GM19240 (cell line): ENCODE data around the gene TMEM174.

Source experiments
- DNase-seq: peaks from one replicate; pipeline ENCODE4 v3.0.0; 2011; ENCODE audit warnings: low spot score; ENCODE audit not compliant: insufficient read length

Gene TMEM174

DNA sequence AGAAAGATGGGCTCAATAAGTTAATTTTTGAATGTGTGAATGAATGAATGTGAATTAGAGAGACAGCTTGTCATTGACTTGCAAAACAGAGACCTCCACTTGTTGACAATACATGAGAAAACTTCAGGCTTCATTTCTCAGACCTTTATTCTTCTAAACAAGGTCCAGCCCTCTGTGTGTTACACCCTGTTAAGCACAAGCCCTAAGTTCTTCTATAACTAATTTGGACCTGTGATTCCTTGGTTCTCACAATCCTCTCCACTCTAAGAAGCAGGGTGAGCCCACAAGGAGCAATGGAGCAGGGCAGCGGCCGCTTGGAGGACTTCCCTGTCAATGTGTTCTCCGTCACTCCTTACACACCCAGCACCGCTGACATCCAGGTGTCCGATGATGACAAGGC is at the start of gene TMEM174:
Gene TMEM174 (plus strand): TSS at position 243 of the 400 bp plus-strand sequence. CDS start 51 bp downstream, at position 294.
- no peak for DNase-seq

DNA sequence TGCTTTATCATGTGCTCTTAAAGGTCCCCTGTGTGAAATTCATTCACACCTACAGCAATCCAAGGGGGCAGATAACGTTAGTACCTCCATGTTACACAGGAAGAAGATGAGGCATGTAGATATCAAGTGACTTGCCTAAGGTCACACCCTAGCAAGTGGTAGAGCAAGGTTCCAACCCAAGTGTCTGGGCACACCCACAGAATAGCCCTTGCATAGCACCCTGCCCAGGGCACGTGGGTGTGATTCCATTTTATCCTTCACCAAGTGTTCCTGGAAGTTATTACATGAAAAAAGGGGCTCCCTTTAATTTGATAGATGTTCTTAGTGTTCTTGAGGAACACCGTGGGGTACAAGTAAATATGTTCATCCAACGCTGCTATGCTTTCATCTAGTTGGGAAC is 47.7 kb upstream of the TMEM174 start:
- no peak for DNase-seq

GRCh38 chr5:73126381-73126780 is 46.6 kb upstream of the TMEM174 start:
- DNase-seq = no peak

- no peak for DNase-seq
These were observed 46.0 kb upstream of the TMEM174 start for GRCh38 chr5:73126957-73127356.

- DNase-seq = no peak
These were observed 43.9 kb upstream of the TMEM174 start for GRCh38 chr5:73129143-73129542.

GRCh38 chr5:73130811-73131210 is 42.2 kb upstream of the TMEM174 start:
- no peak for DNase-seq

GRCh38 chr5:73131711-73132425 is 41.1 kb upstream of the TMEM174 start:
- no peak for DNase-seq

DNA sequence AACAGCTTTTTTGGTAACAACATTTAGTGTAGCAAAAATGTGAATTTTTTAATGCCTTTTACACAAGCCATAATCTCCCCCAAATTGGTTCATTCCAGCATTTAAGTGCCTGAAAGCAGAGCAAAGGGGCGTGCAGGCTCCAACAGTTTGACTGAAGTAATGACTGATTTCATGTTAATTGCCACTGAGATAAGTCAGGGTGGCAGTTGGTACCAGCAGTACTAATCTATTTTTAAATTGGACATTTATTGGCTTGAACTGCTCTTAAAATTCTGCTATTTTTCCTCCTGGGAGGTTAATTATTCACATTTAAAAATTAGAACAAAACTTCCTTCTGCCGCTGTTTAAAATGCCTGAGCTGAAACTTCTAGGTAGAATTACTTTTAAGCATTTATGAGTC is 40.2 kb upstream of the TMEM174 start:
- no peak for DNase-seq

- DNase-seq = no peak
These were observed 38.0 kb upstream of the TMEM174 start for GRCh38 chr5:73135021-73135420.

DNA sequence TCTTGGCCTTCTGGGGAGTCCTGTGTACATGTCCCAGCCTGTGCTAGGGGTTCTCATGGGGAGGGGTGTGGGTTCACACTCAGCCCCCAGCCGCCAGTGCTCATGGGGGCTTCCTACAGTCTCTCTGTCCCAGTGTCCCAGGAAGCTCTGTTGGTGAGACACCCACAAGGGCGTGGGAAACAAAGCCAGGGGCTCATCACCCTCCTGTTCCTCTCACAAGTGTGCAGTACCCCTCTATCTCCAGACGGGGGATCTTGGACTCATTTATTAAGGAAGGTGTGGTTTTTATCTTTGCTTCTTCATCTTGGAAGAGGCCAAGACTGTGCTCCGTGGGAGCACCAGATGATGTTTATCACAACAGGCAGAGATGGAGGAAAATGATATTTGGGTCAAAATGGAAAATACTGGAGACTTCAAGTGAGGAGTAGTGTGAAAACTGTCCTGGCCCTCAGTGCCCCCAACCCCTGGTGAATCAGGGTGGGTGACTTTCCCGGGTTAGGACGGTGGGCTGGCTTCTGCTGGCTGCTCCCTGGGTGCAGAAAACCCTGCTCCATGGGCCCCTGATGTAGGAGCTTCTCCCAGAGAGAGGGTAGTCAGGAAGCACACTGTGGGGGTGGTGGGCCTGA is 37.5 kb upstream of the TMEM174 start:
- no peak for DNase-seq

GRCh38 chr5:73136055-73136562 is 36.9 kb upstream of the TMEM174 start:
- DNase-seq = no peak

- DNase-seq = no peak
These were observed 35.1 kb upstream of the TMEM174 start for GRCh38 chr5:73137563-73138530.

DNA sequence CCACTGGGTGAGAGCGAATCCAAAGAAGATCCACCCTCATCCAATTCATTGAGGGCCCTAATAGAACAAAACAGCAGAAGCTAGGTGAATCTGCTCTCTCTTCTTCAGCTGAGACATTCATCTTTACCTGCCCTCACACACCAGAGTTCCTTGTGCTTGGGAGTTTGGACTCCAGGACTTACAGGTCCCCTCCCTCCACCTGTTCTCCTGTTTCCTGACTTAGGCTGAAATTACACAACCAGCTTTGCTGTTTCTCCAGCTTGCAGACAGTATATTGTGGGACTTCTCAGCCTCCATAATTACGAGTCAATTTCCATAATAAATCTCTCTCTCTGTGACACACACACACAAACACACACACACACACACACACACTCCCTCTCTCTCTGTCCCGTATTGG is 33.5 kb upstream of the TMEM174 start:
- no peak for DNase-seq

DNA sequence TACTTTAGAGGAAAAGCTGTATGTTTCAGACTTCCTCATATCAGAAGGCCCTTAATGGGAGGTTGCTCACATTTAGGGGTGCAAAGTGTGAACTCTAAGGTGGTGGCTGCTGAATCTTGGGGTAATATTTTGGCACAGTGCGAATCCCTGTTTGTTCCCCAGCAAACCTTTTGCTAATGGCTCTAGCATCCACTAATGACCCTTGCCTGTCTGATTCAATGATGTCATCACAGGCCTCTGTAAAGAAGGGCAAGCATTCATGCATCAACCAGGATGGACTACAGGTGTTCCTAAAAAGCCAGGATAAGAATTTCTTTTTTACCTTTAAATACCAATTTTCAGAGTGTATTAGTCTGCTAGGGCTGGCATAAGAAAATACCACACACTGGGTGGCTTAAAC is 32.2 kb upstream of the TMEM174 start:
- no peak for DNase-seq

- DNase-seq = no peak
These were observed 31.0 kb upstream of the TMEM174 start for GRCh38 chr5:73142035-73142434.

- no peak for DNase-seq
These were observed 29.3 kb upstream of the TMEM174 start for GRCh38 chr5:73143716-73144115.

DNA sequence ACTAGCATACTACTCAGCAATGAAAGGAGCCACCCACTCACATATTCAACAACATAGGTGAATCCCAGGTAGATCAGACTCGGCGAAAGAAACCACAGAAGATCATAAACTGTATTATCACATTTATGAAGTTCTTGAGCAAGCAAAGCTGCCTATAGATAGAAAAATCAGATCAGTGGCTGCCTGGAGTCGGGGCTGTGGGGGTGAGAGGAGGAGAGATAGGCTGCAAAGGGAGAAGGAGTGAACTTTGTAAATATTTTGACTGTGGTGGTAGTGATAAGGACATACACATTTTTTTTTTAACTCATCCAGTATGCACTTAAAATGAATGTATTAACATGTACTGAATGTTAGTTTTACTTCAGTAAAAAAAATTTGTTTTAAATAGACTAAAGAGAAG is 23.5 kb upstream of the TMEM174 start:
- no peak for DNase-seq

DNA sequence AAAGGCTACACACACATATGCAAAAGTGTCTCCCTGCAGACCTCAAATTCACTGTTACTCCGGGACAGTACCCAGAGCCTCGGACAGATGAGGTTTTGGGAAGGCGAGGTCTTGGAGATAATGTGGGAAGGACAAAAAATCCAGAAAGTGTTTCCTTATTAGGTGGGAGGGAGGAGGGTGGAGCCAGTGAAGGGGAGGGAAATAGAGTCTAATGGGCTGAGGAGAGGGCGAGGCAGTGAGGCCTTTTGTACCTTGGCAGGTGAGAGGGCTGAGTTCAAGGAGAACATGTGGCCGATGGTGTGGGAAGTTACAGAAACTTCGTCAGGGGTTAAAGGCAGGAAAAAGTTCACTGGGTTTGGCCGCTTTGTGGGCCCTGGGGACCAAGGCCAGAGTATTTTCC is 22.1 kb upstream of the TMEM174 start:
- DNase-seq = no peak

DNA sequence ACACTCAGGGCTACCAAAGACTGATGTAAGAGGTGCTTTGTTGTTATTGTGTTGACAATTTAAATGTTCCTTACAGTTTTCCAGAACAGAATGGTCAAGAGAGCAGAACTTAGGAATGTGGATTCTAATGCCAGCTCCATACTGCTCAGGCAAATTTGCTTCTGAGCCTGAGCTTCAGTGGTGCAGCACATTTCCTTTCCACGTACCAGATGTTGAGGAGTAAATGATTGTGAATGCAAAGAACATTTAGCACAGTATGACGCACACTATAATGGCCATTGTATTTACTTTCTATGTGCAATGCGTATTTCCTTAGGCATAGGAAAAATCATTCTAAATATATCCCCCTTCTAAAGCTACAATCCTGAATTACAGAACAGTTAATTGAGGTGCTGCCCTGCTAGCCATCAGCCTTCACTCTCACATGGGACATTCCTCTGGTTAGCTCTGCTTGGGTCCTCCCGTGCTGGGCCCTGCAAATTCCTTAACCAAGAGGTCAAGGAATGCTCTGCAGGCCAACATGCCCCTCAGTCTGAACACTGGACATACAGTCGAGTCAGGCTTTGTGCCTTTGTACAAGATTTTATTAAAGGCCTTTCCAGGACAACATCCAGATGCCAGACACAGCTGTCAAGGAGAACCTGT is 21.1 kb upstream of the TMEM174 start:
- no peak for DNase-seq

DNA sequence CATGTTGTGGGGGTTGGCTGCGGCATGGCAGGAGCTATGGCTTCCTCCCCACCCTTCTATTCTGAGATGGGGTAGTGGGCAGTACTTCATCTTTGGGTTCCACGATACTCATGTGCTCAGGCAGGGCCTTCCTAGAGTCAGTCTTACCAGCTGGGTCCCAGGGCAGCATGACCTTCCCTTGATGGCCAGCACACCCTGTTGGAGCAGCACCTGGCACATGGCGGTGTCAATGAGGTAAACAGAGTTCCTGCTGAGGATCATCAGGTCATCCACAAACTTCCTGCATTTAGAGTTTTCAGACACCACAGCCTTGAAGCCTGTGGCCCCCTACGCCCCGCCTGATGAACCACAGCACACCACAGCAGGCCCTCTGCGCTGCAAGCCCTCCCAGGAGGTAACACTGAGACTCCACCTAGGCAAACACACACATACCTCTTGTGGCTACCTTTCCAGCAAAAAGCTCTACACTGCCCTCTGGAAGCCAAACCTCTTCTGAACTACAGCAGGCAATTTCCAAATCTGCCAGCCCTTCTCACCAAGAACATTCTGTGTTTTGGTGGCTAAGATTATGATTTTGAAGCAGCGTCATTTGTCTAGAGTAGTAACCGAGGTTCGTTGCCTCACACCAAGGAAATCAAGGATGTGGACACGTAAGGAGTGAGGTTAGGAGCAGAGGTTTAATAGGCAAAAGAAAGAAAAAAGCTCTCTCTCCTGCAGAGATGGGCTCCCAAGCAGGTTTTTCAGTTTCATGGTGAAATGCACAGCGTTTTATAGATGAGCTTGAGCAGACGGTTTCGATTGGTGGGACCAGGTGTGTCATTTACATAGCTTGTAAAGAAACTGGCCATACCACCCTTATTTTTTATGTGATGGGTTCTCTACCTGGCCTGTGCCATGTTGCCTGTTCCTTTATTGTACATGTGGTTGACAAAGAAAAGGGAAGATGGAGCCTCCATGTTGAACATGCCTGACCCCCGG is 20.3 kb upstream of the TMEM174 start:
- no peak for DNase-seq
